GM19455 (cell line): ENCODE data around the gene C2CD4B.

Experiments used
- ATAC-seq: cut with Tn5 transposase; IDR thresholded peaks from one replicate; pipeline ENCODE4 v1.9.1; 2021; ENCODE audit not compliant: unreplicated experiment

C2CD4B gene, protein sequence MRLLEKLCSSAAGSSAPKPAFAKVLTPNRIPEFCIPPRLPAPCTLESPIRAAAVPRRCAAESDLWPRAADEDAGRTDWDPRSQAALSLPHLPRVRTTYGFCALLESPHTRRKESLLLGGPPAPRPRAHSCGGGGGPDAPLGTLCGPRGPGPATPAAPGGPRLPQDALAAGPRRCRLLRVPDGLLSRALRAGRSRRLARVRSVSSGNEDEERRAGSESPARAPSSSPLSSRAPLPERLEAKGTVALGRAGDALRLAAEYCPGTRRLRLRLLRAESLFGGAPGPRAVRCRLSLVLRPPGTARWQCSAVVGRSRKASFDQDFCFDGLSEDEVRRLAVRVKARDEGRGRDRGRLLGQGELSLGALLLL

DNA sequence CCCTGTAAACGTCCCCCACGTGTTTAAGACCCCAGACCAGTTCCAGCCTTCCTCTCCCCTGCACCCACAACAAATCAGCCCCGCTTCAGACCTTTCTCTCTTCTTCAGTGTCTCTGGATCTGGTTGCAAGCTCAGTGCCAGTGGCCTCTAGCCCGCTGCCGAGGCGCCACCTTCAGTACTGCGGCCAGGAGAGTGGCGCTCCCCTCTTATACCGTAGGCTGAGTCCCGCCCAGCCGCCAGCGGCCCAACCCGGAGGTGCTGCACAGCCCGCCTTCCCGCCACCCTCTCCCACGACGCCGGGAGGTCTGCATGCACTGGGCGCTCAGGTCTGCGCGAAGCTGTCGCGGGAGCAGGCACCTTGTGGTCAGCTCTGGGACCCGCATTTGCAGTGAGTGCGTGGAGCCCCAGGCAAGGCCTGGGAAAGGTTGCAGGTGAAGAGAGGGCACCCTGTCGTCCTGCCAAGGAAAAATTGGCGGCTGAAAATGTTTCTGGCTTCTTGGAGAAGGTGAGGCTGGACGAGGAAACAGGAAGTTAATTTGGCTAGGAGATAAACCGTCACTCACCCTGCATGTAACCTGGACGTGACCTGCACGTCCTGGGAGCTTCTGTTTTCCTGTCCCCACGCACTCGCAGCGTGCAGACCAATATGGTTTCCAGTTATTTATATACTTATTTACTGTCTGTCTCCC is at the start of gene C2CD4B:
C2CD4B (minus strand) TSS at position 182 of the 689 bp plus-strand sequence. CDS start 301 bp downstream, outside the sequence.
- ATAC-seq, result no peak

DNA sequence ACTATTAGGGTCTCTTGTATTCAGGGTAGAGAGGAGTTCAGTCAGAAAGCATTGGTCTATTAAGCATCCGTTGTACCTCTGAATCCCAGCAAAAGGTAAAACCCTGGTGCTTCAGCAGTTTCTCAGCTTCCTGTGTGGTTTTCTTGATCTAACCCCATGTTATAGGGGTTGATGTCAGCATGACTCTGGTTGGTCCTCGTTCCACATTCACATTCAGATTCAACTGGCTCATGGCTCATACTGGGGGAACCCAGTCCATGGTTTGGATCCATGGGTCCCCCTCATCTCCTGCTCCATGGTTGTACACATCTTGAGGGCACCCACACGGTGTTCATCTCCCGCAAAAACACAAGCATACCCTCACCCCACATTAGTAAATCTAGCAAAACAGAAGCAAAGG is 47.7 kb upstream of the C2CD4B start:
- no peak for ATAC-seq

DNA sequence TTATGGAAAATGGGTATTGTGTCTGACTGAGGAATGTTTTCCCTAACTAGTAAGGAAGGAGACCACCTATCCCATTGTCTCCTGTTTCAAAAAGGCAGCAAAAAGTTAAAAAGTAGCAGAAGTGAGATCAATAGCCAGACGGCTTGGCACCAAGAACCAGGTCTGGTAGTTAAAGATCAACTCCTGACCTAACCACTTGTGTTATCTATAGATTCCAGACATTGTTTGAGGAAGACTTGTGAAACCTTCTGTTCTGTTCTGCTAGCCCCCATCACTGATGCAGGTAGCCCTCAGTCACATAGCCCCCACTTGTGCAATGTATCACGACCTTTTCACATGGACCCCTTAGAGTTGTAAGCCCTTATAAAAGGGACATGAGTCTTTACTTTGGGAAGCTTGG is 46.3 kb upstream of the C2CD4B start:
- no peak for ATAC-seq

DNA sequence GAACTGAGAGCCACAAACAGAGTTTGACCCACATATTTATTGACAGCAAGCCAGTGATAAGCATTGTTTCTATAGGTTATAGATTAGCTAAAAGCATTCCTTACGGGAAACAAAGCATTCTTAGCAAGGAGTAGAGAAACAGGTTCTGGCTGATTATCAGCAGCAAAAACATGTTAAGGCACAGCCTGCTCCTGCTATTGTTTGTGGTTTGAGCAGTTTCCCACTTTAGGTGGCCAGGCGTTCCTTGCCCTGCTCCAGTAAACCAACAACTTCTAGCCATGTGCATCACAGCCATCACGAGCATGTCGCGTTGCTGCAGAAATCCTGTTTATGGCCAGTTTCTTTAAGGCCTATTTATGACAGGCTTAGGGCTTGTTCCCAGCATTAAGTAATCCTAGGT is 44.7 kb upstream of the C2CD4B start:
- ATAC-seq, result no peak

DNA sequence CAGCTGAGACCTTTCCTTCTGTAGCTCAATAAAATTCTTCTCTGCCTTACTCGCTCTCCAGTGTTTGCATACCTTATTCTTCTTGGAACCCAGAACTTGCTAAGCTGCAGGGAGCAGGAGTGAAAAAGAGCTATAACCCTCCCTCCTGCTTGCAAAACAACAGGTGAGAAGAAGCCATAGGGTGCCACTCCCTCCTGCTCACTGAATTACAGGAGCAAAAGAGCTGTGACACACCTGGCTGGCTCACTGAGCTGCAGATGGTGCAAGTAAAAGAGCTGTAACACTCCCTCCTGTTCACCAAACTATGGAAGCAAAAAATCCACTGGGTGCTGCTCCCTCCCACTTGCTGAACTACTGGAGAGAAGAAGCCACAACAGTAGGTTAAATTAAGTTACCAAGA is 44.2 kb upstream of the C2CD4B start:
- ATAC-seq, result no peak

DNA sequence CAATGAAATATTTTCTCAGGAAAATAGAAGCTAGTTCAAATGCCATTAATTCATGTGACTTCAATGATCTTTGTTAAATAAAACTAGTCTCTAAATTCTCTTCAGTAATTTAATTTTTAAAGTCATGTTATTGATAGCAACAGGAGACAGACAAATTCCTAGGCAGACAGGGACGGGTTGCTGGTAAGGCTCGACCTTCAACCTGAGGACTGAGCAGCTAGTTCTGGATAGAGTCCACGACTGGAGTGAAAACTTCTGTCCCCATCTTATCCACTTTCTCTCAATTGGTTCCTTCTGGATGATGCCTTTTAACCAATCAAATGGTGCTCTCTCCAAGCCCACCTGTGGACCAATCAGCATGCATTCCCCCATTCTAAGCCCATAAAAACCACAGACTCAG is 43.8 kb upstream of the C2CD4B start:
- no peak for ATAC-seq

DNA sequence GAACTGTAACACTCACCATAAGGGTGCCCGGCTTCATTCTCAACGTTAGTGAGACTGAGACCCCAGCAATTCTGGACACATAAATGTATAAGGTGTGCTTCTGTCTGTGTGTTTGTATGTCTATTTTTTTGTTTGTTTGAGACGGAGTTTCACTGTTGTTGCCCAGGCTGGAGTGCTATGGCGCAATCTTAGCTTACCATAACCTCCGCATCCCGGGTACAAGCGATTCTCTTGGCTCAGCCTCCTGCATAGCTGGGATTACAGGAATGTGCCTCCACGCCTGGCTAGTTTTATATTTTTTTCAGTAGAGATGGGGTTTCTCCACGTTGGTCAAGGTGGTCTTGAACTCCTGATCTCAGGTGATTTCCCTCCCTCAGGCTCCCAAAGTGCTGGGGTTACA is 43.3 kb upstream of the C2CD4B start:
- ATAC-seq, result no peak

DNA sequence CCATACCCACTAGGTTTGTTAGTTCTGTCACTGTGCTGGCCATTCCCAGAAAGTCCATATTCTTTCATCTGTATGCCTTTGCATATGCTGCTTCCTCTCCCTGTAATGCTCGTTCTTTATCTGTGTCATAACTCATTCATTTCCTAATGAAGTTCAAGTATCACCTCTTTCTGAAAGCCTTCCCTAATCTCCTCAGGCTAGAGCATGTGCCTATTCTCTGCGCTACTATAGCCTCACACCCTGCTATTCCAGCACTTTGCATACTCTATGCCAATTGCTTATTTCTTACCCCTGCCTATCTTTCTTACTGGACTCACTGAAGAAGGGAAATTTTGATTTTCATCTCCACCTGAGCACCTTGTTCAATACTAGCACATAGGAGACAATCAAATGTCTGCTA is 25.6 kb upstream of the C2CD4B start:
- ATAC-seq, result no peak

DNA sequence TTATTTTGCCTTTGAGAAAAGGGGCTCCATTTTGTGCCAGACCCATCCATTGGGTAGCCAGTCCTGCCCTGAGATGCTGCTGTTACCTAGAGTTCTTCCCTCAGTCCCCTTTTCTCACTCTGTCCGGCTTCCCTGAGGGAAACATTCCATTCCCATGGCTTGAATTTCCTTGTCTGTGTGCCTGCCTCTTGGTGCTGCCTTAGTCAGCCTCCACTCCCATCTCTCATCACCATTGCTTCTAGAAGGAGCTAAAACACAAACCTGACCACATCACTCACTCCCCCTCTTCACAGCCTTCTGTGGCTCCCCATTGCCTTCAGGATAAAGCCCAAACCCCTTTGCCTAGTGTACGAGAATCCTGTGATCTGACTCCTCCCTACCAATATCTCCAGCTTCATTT is 25.2 kb upstream of the C2CD4B start:
- ATAC-seq, result no peak

DNA sequence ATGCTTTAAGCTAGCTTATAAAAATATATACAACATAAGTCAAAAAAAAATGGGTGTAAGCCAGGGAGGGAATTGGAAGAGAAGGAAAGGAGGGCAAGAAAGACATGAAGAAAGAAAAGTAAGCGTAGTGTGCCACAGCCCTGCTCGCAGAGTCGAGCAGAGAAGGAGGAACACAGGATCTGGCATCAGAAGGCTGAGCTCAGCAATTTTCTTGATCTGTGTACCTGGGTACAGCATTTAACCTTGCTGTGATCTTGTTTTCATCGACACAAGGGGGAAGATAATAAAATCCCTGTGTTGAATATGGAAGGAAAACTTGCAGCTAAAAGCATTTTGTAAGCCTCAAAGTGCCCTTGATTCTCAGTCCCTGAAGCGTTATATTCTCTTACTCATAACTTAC is 23.7 kb upstream of the C2CD4B start:
- ATAC-seq, result no peak

DNA sequence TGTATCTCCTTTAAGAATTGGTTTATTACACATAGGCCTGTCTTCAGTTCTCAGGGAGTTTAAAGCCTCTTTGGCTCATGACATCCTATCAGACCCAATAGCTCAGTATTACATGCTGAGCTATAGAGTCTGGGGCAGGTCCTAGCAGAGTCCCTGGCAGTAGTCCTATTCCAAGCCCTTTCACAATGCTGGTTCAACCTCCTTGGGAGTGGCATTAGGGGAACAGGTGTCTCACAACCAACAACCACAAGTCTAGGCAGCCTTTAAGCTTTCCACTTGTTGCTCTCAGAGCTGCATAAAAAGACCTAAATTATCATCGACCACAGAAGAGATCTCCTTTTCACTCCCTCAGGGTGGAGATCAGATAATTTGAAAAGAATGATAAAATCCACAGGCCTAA is 22.8 kb upstream of the C2CD4B start:
- ATAC-seq, result no peak

DNA sequence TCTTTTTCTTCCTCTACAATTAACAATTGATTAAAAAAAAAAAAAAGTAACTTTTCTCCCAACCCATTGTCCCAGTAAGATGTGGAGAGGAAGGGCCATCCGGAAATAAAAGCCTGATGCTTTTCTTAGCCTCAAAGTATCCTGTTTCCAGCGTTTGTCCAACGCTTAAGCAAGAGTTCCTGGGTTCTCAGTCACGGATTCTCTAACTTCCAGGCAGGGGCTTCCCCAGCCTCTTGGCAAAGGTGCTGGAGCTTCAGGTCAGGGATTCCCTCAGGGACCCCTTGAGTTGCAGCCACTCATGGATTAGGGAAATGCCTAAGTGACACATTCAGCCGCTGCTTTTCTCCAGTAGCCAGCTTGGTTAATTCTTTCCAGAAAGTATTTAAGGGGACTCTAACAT is 22.3 kb upstream of the C2CD4B start:
- ATAC-seq, result no peak

DNA sequence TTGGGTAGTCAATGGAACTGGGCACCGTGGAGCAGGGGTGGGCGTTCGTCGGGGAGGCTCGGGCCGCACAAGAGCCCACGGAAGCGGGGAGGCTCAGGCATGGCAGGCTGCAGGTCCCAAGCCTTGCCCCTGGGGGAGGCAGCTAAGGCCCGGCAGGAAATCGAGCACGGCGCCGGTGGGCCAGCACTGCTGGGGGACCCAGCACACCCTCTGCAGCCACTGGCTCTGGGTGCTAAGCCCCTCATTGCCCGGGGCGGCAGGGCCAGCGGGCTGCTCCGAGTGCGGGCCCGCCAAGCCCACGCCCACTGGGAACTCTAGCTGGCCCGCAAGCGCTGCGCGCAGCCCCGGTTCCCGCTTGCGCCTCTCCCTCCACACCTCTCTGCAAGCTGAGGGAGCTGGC is 21.5 kb upstream of the C2CD4B start:
- no peak for ATAC-seq

DNA sequence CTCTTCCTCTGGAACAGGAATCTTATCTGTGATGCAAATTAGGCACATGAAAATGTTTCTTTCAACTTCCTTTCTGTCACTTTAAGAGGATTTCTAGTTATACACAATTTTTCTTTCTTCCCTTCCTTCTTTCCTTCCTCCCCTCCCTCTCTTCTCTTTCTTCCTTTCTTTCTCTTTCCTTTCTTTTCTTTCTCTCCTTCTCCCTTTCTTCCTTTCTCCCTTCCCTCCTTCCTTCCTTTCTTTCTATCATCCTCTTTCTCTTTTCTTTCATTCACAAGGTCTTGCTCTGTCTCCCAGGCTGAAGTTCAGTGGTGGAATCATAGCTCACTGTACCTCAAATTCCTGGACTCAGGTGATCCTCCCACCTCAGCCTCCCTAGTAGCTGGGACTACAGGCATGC is 18.0 kb upstream of the C2CD4B start:
- no peak for ATAC-seq

DNA sequence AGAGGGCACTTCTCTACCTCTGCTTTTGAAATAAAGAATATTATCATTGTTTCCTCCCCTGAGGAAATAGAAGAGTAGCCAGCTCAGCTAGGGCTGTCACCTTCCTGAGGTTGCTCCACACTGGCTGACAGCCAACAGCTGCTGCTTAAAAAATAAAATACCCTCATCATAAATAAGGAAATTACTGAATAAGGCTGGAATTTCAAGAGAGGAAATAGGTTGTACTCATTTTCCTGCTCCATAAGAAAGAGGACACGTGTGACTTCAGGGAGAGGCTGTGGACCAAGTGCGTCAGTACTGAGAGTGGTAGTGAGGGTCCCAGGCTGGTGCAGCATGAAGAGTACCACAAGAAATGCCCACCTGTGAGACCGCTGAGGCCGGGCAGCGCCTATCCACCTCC is 8.1 kb upstream of the C2CD4B start:
- no peak for ATAC-seq

DNA sequence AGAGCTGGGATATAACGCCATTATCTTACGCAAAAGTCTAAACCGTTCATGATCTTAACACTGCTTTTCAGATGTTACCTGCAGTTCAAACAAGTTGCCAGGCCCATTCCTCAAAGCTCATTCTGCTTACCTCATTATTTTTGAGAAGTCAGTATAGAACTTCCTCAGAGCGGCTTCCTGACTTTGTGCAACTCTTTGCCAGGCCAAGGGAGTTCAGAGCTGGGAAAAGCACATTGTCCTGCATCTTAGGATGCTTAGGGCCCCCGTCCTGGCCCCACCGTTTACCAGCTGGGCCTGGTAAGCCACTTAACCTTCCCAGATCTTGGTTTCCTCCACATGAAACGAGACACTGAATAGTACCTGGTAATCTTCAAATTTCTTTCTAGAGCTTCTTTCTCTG is 6.8 kb upstream of the C2CD4B start:
- ATAC-seq, result no peak

DNA sequence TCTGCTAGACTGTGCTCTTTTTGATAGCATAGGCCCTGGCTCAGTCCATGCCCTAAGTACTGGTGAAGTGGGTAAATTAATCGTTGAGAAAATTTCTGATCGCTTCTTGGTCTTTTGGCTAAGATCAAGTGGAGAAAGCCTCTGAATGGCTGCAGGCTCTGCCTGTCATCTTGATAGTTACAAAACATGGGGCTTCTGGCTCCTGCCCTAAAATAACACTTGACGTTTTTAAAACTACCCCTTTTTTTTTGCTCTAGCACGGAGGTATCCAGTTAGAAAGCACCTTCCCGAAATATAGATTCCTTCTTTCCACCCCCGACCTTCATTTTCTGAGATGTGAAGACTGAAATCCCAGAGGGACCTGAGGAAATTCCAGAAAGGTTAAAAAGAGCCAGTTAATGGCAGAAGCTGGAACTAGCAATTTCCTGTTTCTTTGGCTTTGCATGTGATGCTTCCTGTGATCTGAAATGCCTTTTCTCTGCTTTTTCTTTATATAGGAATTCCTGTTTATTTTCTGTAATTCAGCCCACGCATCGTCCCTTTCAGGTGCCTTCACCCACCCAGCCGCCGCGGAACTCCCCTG is 799 bp upstream of the C2CD4B start:
- no peak for ATAC-seq

DNA sequence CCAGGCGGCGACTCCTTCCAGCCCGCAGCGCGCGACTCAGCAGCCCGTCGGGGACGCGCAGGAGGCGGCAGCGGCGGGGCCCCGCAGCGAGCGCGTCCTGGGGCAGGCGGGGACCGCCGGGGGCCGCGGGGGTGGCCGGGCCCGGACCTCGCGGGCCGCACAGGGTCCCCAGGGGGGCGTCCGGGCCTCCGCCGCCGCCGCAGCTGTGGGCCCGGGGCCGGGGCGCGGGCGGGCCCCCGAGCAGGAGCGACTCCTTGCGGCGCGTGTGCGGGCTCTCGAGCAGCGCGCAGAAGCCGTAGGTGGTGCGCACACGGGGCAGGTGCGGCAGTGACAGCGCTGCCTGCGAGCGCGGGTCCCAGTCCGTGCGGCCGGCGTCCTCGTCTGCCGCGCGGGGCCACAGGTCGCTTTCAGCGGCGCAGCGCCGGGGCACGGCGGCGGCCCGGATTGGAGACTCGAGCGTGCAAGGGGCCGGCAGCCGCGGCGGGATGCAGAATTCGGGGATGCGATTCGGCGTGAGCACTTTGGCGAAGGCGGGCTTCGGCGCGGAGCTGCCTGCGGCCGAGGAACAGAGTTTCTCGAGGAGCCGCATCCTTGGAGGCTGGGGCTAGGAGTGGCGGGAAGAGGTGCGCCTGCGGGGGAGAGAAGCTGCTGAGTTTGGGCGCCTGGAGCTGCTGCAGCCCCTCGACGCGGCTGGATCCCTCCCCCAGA is 535 bp downstream of the C2CD4B start:
- ATAC-seq, result no peak

DNA sequence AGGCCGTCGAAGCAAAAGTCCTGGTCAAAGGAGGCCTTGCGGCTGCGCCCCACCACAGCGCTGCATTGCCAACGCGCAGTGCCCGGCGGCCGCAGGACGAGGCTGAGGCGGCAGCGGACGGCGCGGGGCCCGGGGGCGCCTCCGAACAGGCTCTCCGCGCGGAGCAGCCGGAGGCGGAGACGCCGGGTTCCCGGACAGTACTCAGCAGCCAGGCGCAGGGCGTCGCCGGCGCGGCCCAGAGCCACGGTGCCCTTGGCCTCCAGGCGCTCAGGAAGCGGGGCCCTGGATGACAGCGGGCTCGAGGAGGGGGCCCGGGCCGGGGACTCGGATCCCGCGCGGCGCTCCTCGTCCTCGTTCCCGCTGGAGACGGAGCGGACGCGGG is 1.1 kb downstream of the C2CD4B start:
- no peak for ATAC-seq

DNA sequence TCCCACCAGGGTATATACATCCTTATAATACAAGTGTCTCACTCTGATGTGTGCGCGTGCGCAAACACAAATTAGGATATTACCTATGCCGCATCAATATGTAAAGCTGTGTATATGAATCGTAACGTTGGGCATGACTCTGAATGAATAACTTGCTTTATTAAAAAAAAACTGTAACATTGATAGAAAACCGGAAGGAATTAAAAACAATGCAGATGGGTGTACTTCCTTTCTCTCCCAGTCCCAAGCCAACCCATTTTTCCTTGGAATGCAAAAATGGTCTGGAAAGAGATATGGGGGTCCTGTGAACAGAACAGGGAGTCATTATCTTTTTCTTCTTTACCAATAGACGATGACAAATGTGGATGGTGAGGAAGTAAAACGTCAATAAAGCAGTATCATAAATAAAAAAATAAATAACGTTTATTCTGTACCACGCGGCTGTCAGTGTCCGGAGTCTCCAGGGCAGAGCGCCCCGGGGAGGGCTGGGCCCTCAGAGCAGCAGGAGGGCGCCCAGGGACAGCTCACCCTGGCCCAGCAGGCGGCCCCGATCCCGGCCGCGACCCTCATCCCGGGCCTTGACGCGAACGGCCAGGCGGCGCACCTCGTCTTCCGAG is 1.6 kb downstream of the C2CD4B start:
- no peak for ATAC-seq

DNA sequence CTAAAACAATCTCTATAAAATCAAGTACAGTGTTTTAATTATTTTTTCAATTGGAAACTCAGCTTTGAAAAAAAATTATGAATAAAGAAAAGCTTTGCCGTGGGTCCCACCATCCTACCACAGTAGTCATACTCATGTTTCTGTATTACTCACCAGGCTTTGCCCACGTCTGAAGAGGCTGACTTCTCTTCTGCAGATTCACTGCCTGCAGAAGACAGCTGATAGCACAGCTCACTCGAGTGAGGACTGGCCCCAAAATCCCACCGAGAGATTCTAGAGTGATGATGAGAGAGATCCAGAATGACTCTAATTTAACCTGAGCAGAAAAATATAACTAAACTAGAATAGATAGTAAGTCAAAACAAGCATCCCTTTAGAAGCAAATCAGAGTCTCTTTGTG is 11.9 kb downstream of the C2CD4B start:
- no peak for ATAC-seq
